Caco-2 (cell line): ENCODE measurements around the gene LRP3. TPM values are rescaled to one million over a fixed set of nuclear protein-coding genes. Genes with fewer than 3 reads are reported as not detected.

Source experiments
- BruUV-seq: library from RNA; stranded (reverse); fragments of 400-500 nt; replicated peaks from 2 replicates; lab custom pipeline; 2021; lab: Mats Ljungman, UMichigan
- CTCF ChIA-PET: fragments of 300-600 bp; sonication (Branson Sonifier 250); formaldehyde crosslinking; loops from one replicate; lab custom pipeline; 2022; ENCODE audit warnings: antibody characterized with exemption; lab: Charles Lee
- POLR2A ChIA-PET: fragments of 300-600 bp; sonication (Branson Sonifier 250); formaldehyde crosslinking; loops from one replicate; lab custom pipeline; 2022; ENCODE audit warnings: antibody characterized with exemption; lab: Charles Lee
- DNase-seq, 2 experiments: peaks; one replicate each; pipeline versions ENCODE4 v3.0.0 to v3.0.0-alpha.2; 2020 to 2022
- H3K27me3 ChIP-seq: replicated peaks from 2 replicates; pipeline ENCODE4 v1.6.0; 2011; ENCODE audit warnings: low read length; ENCODE audit not compliant: control insufficient read depth, insufficient read depth
- H3K36me3 ChIP-seq: 2 replicates; pipeline ENCODE4 v1.5.1; 2011; ENCODE audit warnings: low read length; ENCODE audit not compliant: control insufficient read depth, insufficient read depth
- H3K4me1 ChIP-seq: fragments of 250-450 bp; sonication (Bioruptor Pico); 2 replicates; pipeline ENCODE4 v1.5.1; 2020; ENCODE audit warnings: mild to moderate bottlenecking
- H3K4me3 ChIP-seq: 2 replicates; pipeline ENCODE4 v1.5.1; 2011; ENCODE audit warnings: low read depth, mild to moderate bottlenecking, control low read depth, low read length
- H3K9me3 ChIP-seq: fragments of 250-450 bp; sonication (Bioruptor Pico); 2 replicates; pipeline ENCODE4 v1.5.1; 2020; ENCODE audit warnings: mild to moderate bottlenecking, moderate library complexity
- H3K27ac Mint-ChIP-seq: one replicate; pipeline ENCODE4 v1.8.0; 2022; ENCODE audit warnings: mixed read lengths; ENCODE audit not compliant: unreplicated experiment
- H3K27me3 Mint-ChIP-seq: one replicate; pipeline ENCODE4 v1.8.0; 2022; ENCODE audit warnings: mixed read lengths; ENCODE audit not compliant: insufficient read depth, unreplicated experiment
- H3K36me3 Mint-ChIP-seq: one replicate; pipeline ENCODE4 v1.8.0; 2022; ENCODE audit warnings: mild to moderate bottlenecking, mixed read lengths; ENCODE audit not compliant: insufficient read depth, unreplicated experiment
- H3K4me1 Mint-ChIP-seq: one replicate; pipeline ENCODE4 v1.8.0; 2022; ENCODE audit warnings: low read depth, mixed read lengths; ENCODE audit not compliant: unreplicated experiment
- H3K4me3 Mint-ChIP-seq: one replicate; pipeline ENCODE4 v1.8.0; 2022; ENCODE audit warnings: mild to moderate bottlenecking, moderate library complexity, mixed read lengths; ENCODE audit not compliant: unreplicated experiment
- H3K9me3 Mint-ChIP-seq: one replicate; pipeline ENCODE4 v1.8.0; 2022; ENCODE audit warnings: mixed read lengths; ENCODE audit not compliant: unreplicated experiment
- intact Hi-C: fragments of 100-400 bp; cut with micrococcal nuclease; formaldehyde crosslinking; loops from one replicate; pipeline ENCODE4 v1.10.0; 2022; ENCODE audit not compliant: unreplicated experiment
- total RNA-seq: library from RNA; stranded (reverse); gene quantifications from 2 replicates; pipeline ENCODE4 v1.2.3, GENCODE V29; 2022
- TF ChIP-seq, protein P1 (sequence below), 2 experiments: fragments of 200-600 bp in 1 of 2; IDR thresholded peaks; 1 replicate in 1 of 2; 2 replicates in 1 of 2; pipeline versions ENCODE4 v1.5.1 to v1.8.0; 2011 to 2022; ENCODE audit warnings: antibody characterized with exemption in 1 of 2, control low read depth in 1 of 2, inconsistent platforms in 1 of 2, low read depth in 1 of 2, low read length in 1 of 2, mild to moderate bottlenecking in 1 of 2, moderate library complexity in 1 of 2; ENCODE audit not compliant: insufficient read depth in 1 of 2, severe bottlenecking in 1 of 2, unreplicated experiment in 1 of 2

LRP3 gene
- total RNA-seq, 1 experiment from 2014 or later, result 22.8 TPM

DNA sequence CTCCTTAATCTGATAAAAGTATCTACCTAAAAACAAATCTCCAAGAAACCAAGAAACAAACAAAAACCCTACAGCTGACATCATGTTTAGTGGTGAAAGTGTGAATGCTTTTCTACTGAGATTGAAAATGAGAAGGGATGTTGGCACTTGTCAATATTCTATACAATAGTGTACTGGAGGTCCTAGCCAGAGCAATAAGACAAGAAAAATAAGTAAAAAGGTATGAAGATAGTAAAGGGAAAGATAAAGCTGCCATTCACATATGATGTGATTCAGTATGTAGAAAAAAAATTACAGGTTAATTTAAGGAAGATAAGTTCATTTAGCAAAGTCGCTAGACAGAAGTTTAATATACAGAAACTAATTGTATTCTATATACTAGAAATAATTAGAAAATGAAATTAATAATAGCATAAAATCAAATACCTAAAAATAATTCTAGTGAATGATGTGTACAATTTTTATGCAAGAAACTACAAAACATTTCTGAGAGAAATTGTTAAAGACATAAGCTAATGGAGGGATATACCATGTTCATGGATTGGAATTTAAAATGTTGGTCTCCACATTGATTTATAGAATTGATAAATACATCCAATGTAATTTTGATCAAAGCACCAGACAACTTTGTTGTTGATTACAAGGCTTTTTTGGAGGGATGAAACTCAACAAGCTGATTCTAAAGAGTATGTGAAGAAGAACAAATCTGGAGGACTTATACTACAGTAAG is 33.9 kb downstream of the LRP3 start:
- Mint-ChIP-seq H3K27me3 (peaks cover 2% of the 10 kb centered on the region), H3K9me3 (peaks cover 16% of the 10 kb centered on the region), H3K4me1 (no peaks in the 10 kb centered on the region), H3K36me3 (no peaks in the 10 kb centered on the region), H3K27ac (no peak overlapping the region), H3K4me3 (no peak overlapping the region)
- H3K9me3 ChIP-seq, result peaks cover 25% of the 10 kb centered on the region
- intact Hi-C loops, result no loop called here
- CTCF ChIA-PET, result no interaction called here
- no peak overlapping the region for H3K4me3 ChIP-seq
- POLR2A ChIA-PET, result no interaction called here
- no peaks in the 10 kb centered on the region for H3K4me1 ChIP-seq
- no peaks in the 10 kb centered on the region for H3K27me3 ChIP-seq
- BruUV-seq, result no TSS peak
- TF ChIP-seq, protein P1, sequence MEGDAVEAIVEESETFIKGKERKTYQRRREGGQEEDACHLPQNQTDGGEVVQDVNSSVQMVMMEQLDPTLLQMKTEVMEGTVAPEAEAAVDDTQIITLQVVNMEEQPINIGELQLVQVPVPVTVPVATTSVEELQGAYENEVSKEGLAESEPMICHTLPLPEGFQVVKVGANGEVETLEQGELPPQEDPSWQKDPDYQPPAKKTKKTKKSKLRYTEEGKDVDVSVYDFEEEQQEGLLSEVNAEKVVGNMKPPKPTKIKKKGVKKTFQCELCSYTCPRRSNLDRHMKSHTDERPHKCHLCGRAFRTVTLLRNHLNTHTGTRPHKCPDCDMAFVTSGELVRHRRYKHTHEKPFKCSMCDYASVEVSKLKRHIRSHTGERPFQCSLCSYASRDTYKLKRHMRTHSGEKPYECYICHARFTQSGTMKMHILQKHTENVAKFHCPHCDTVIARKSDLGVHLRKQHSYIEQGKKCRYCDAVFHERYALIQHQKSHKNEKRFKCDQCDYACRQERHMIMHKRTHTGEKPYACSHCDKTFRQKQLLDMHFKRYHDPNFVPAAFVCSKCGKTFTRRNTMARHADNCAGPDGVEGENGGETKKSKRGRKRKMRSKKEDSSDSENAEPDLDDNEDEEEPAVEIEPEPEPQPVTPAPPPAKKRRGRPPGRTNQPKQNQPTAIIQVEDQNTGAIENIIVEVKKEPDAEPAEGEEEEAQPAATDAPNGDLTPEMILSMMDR (IDR thresholded peaks at IDR 0.05; ENCODE audit: insufficient read depth in 1 of 2, low read depth in 1 of 2, low read length in 1 of 2, severe bottlenecking in 1 of 2, unreplicated experiment in 1 of 2), result no peak
- H3K36me3 ChIP-seq, result no peaks in the 10 kb centered on the region
- no peak for DNase-seq

DNA sequence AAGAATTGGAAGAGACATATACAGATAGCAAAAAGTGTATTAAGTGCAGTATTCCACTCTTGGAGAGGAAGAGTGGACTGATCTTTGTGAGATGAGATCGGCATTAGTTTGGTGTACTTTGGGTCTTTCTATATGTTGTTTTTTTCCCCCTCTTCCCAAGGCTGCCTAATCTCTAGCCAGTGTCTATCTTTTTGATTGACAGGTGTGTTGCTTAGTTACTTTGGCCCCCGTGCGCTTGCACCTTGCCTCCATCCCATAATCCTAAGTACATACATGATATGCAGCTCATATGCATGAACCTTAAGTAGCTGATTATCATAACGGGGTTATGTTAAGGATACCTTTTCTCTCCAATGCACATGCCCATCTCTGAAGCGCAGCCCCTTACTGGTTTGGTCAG is 35.8 kb downstream of the LRP3 start:
- ChIA-PET POLR2A (no interaction called here), CTCF (no interaction called here)
- Mint-ChIP-seq H3K9me3 (peaks cover 16% of the 10 kb centered on the region), H3K4me1 (no peaks in the 10 kb centered on the region), H3K4me3 (no peak overlapping the region), H3K36me3 (no peaks in the 10 kb centered on the region), H3K27me3 (peaks cover 2% of the 10 kb centered on the region), H3K27ac (no peak overlapping the region)
- Histone ChIP-seq H3K4me1 (no peaks in the 10 kb centered on the region), H3K36me3 (no peaks in the 10 kb centered on the region), H3K4me3 (no peak overlapping the region), H3K9me3 (peaks cover 25% of the 10 kb centered on the region), H3K27me3 (no peaks in the 10 kb centered on the region)
- DNase-seq, result no peak
- intact Hi-C loops, result no loop called here
- TF ChIP-seq, protein P1 (IDR thresholded peaks at IDR 0.05; ENCODE audit: insufficient read depth in 1 of 2, low read depth in 1 of 2, low read length in 1 of 2, severe bottlenecking in 1 of 2, unreplicated experiment in 1 of 2), result no peak
- no TSS peak for BruUV-seq

DNA sequence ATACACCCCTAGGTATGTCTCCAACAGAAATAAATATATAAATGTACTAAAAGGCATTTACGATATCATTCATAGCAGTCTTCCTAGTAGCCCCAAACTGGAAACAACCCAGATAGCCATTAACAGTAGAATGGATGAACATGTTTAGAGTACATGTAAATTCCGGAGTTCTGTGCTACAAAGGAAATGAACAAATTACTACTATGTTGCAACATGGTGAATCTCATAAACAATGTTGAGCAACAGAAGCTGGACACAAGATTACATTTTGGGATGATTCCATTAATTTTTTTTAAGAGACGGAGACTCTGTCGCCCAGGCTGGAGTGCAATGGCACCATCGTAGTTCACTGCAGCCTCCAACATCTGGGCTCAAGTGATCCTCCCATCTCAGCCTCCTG is 37.4 kb downstream of the LRP3 start:
- Mint-ChIP-seq H3K4me3 (no peak overlapping the region), H3K27ac (no peak overlapping the region), H3K9me3 (peaks cover 16% of the 10 kb centered on the region), H3K4me1 (no peaks in the 10 kb centered on the region), H3K36me3 (no peaks in the 10 kb centered on the region), H3K27me3 (peaks cover 2% of the 10 kb centered on the region)
- CTCF ChIA-PET, result no interaction called here
- POLR2A ChIA-PET, result no interaction called here
- peaks cover 25% of the 10 kb centered on the region for H3K9me3 ChIP-seq
- 0 out of 2 replicates have a peak, but pooled peaks cover 4% of the 10 kb centered on the region for H3K4me1 ChIP-seq
- no TSS peak for BruUV-seq
- no peaks in the 10 kb centered on the region for H3K36me3 ChIP-seq
- DNase-seq, result no peak
- no peaks in the 10 kb centered on the region for H3K27me3 ChIP-seq
- TF ChIP-seq, protein P1 (IDR thresholded peaks at IDR 0.05; ENCODE audit: insufficient read depth in 1 of 2, low read depth in 1 of 2, low read length in 1 of 2, severe bottlenecking in 1 of 2, unreplicated experiment in 1 of 2), result no peak
- intact Hi-C loops, result no loop called here
- H3K4me3 ChIP-seq, result no peak overlapping the region
